Measurements from ENCODE around the gene PPFIA1. TPM values are rescaled to one million over a fixed set of nuclear protein-coding genes. Genes with fewer than 3 reads are reported as not detected.
"Not testable (repeated sequence)": the region's sequence is repeated elsewhere in the genome, so short reads cannot be mapped to it uniquely, and the experiment has no call there.

PPFIA1 gene
- total RNA-seq, 1 donor from 2014 or later, result 54.2 TPM

DNA sequence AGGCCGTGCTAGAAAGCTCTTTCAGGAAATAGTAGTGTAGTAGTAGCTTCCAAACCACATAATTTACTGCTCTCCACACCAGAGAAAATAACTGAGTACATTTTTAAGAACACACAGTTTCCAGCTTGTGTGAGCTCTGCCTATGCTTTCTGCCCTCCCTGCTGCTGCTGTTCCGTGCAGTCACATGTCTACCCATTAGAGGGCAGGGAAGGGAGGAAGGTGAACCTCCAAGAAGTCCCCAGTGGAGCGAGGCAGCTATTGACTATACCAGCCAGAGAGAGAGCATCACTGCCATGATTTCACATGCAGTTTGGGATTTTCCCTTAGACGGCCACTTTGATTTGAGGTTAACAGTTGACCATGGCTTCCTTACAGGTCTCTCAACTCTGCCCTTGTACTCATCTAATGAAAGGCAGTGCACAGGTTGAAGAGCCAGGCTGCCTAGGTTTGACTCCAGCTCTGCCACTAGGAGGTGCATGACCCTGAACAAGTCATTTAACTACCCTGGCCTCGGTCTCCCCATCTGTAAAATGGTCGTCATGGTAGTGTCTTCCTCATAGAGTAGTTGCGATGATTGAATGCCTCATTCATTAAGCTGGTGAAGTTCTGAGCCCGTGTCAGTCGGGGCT lies 108.1 kb downstream of the PPFIA1 start:
- Mint-ChIP-seq H3K9me3 (no peaks in the 10 kb centered on the region), H3K4me3 (no peak overlapping the region), H3K36me3 (ENCODE audit: low read depth) (peaks cover 46% of the 10 kb centered on the region), H3K27ac (no peak overlapping the region), H3K27me3 (no peaks in the 10 kb centered on the region), H3K4me1 (peaks cover 2% of the 10 kb centered on the region)
- intact Hi-C loops (cut with micrococcal nuclease), result no loop called here
- no peak for DNase-seq

GRCh38 chr11:70381350-70381749 lies 110.9 kb downstream of the PPFIA1 start:
- Mint-ChIP-seq H3K27ac (no peak overlapping the region), H3K4me1 (peaks cover 2% of the 10 kb centered on the region), H3K36me3 (ENCODE audit: low read depth) (peaks cover 37% of the 10 kb centered on the region), H3K9me3 (no peaks in the 10 kb centered on the region), H3K4me3 (no peak overlapping the region), H3K27me3 (no peaks in the 10 kb centered on the region)
- intact Hi-C loops (cut with micrococcal nuclease), result no loop called here
- no peak for DNase-seq

GRCh38 chr11:70381872-70382861 lies 111.7 kb downstream of the PPFIA1 start:
- Mint-ChIP-seq H3K36me3 (ENCODE audit: low read depth) (peaks cover 31% of the 10 kb centered on the region), H3K4me1 (peaks cover 2% of the 10 kb centered on the region), H3K4me3 (no peak overlapping the region), H3K27me3 (no peaks in the 10 kb centered on the region), H3K27ac (peak overlapping the region; percentile 45), H3K9me3 (no peaks in the 10 kb centered on the region)
- no peak for DNase-seq
- intact Hi-C loops (cut with micrococcal nuclease), result no loop called here

GRCh38 chr11:70383664-70384565 lies 113.4 kb downstream of the PPFIA1 start:
- H3K36me3 Mint-ChIP-seq (ENCODE audit: low read depth), result peaks cover 22% of the 10 kb centered on the region
- no peaks in the 10 kb centered on the region for H3K4me1 Mint-ChIP-seq
- no peak for DNase-seq
- intact Hi-C loops (cut with micrococcal nuclease), result no loop called here
- no peaks in the 10 kb centered on the region for H3K9me3 Mint-ChIP-seq
- no peak overlapping the region for H3K27ac Mint-ChIP-seq
- peaks cover 2% of the 10 kb centered on the region for H3K27me3 Mint-ChIP-seq
- no peak overlapping the region for H3K4me3 Mint-ChIP-seq

GRCh38 chr11:70384566-70385152 lies 114.2 kb downstream of the PPFIA1 start:
- Mint-ChIP-seq H3K27ac (no peak overlapping the region), H3K4me1 (no peaks in the 10 kb centered on the region), H3K27me3 (peaks cover 2% of the 10 kb centered on the region), H3K4me3 (no peak overlapping the region), H3K9me3 (no peaks in the 10 kb centered on the region), H3K36me3 (ENCODE audit: low read depth) (peaks cover 21% of the 10 kb centered on the region)
- no peak for DNase-seq
- intact Hi-C loops (cut with micrococcal nuclease), result no loop called here

DNA sequence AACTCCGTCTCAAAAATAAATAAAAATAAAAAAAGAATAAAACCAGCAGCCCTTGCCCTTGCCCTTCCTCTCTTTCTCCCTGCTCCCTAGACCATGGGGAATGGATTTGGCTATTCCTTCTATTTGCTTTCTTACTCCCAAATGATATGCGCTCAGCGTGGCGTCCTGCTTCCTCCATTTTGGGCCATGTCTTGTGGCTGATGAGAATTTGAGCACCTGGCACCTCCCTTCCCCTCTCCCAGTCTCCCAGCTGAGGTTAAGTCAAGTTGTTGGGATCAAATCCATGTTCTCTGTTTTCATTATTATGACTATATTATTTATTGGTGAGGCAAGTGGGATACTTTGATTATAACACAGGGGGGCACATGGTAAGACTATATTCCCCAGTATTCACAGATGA lies 117.1 kb downstream of the PPFIA1 start:
- Mint-ChIP-seq H3K4me3 (no peak overlapping the region), H3K9me3 (no peaks in the 10 kb centered on the region), H3K27me3 (peaks cover 5% of the 10 kb centered on the region), H3K36me3 (ENCODE audit: low read depth) (peaks cover 11% of the 10 kb centered on the region), H3K4me1 (no peaks in the 10 kb centered on the region), H3K27ac (no peak overlapping the region)
- DNase-seq, result no peak
- intact Hi-C loops (cut with micrococcal nuclease), result no loop called here

DNA sequence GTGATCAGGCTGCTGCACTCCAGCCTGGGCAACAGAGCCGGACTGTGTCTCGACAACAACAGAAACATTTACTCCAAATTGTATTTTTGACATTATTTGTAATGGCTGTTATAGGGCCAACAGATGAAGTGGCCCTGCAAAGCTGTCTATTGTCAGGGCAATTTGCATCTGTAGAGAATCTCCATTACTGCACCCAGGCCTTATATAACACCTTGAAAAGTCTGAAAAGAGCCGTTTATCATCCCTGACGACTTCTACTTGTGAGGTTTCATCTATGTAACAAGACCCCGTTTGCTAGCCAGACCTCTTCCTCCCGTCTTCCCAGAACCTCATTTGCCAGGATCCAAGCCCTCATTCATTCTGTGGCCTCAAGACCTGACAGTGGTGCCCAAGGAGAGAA lies 118.7 kb downstream of the PPFIA1 start:
- Mint-ChIP-seq H3K4me1 (no peaks in the 10 kb centered on the region), H3K9me3 (no peaks in the 10 kb centered on the region), H3K27ac (no peak overlapping the region), H3K4me3 (no peak overlapping the region), H3K27me3 (peaks cover 10% of the 10 kb centered on the region), H3K36me3 (ENCODE audit: low read depth) (peaks cover 10% of the 10 kb centered on the region)
- intact Hi-C loops (cut with micrococcal nuclease), result no loop called here
- DNase-seq, result no peak

- not testable (repeated sequence) for H3K4me3 Mint-ChIP-seq; DNase-seq; H3K36me3 Mint-ChIP-seq (ENCODE audit: low read depth); H3K9me3 Mint-ChIP-seq; H3K4me1 Mint-ChIP-seq; H3K27ac Mint-ChIP-seq
- intact Hi-C loops (cut with micrococcal nuclease), result loop anchor here (10.0 kb wide), 1 partner anchor 186 kb away; the partner anchor contains the start of gene FADD
- peaks cover 15% of the 10 kb centered on the region for H3K27me3 Mint-ChIP-seq
Observed at GRCh38 chr11:70390882-70391281, 120.4 kb downstream of the PPFIA1 start.

GRCh38 chr11:70394211-70394950 lies 123.9 kb downstream of the PPFIA1 start:
- Mint-ChIP-seq H3K4me3 (no peak overlapping the region), H3K27ac (no peak overlapping the region), H3K9me3 (no peaks in the 10 kb centered on the region), H3K27me3 (peaks cover 26% of the 10 kb centered on the region), H3K4me1 (peaks cover 13% of the 10 kb centered on the region), H3K36me3 (ENCODE audit: low read depth) (peaks cover 6% of the 10 kb centered on the region)
- intact Hi-C loops (cut with micrococcal nuclease), result loop anchor here (10.0 kb wide), 1 partner anchor 190 kb away; the partner anchor contains the start of gene FADD
- DNase-seq, result no peak

DNA sequence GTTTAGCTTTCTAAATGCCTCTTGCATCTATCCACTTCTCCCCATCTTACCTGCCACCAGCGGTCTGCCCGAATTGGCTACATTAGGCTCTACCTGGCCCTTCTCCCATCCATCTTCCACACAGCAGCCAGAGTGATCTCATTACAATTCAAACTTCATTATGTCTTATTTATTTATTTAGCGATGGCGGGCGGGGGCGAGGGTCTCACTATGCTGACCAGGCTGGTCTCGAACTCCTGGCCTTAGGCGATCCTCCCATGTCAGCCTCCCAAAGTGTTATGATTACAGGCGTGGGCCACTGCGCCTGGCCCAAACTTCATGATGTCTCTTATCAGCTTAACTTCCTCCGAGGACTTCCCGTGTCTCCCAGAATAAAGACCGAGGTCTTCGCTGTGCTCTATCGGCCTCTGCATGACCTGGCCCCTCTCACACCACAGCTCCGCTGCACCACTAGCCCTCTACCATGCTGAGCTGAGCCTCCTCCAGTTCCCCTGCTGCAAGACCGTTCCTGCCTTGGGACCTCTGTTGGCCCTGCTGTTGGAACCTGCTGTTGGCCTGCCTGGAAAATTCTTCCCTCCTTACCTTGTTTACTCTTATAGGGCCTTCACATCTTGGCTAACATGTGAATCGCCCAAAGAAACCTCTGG lies 127.0 kb downstream of the PPFIA1 start:
- peaks cover 20% of the 10 kb centered on the region for H3K4me1 Mint-ChIP-seq
- H3K27ac Mint-ChIP-seq, result peak overlapping the region; percentile 84
- H3K4me3 Mint-ChIP-seq, result peak overlapping the region; percentile 85
- H3K27me3 Mint-ChIP-seq, result peaks cover 48% of the 10 kb centered on the region
- DNase-seq, result no peak
- H3K9me3 Mint-ChIP-seq, result no peaks in the 10 kb centered on the region
- H3K36me3 Mint-ChIP-seq (ENCODE audit: low read depth), result peaks cover 6% of the 10 kb centered on the region
- intact Hi-C loops (cut with micrococcal nuclease), result loop anchor here (10.0 kb wide), 1 partner anchor 193 kb away; the partner anchor contains the start of gene FADD

GRCh38 chr11:70397983-70398833 lies 127.7 kb downstream of the PPFIA1 start, which contains the start of gene CTTN:
CTTN (plus strand) TSS chr11:70398529; CDS start chr11:70407298, 8,769 bp downstream.
- Mint-ChIP-seq H3K27me3 (peaks cover 53% of the 10 kb centered on the region), H3K9me3 (no peaks in the 10 kb centered on the region), H3K27ac (peak within 1 kb of the TSS; percentile 84), H3K36me3 (ENCODE audit: low read depth) (peaks cover 6% of the 10 kb centered on the region), H3K4me3 (peak within 1 kb of the TSS; percentile 85), H3K4me1 (peaks cover 25% of the 10 kb centered on the region)
- intact Hi-C loops (cut with micrococcal nuclease), result loop anchor here (1.0 to 10.0 kb wide), 3 partner anchors 33 to 193 kb away; partner anchors contain the start of genes FADD and PPFIA1
- DNase-seq, result peak; percentile 88

Measured in activated CD4-positive, alpha-beta T cell treated with anti-CD3 and anti-CD28 coated beads, Interleukin-2, amount 10 ng/mL, durations not matched to agents 24 days and 14 days (primary cell).